Measurements from ENCODE around the gene CBX8. TPM values are rescaled to one million over a fixed set of nuclear protein-coding genes. Genes with fewer than 3 reads are reported as not detected.
"Not testable (repeated sequence)": the region's sequence is repeated elsewhere in the genome, so short reads cannot be mapped to it uniquely, and the experiment has no call there.

CBX8 gene
- total RNA-seq, 4 donors from 2014 or later = 1.7 to 7.5 (median 2.6) TPM

DNA sequence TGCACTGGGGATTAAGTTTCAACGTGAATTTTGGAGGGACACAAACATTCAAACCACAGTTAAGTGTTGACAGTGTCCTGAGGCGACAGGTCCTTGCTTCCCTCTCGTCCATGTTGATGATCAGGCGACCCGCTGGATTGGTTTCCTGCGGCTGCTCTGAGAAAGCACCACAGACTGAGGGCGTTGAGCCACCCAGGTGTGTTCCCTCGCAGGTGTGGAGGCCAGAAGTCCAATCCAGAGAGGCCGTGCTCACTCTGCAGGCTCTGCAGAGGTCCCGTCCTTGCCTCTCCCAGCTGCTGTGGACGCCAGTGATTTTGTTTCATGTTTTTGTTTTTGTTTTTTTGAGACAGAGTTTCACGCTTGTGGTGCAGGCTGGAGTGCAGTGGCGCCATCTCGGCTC lies 41.3 kb downstream of the CBX8 start:
- DNase-seq (ENCODE audit: extremely low spot score) = no peak
- peaks cover 0 to 71% (median 11%) of the 10 kb centered on the region in 4 donors for H3K27me3 ChIP-seq
- no peaks in the 10 kb centered on the region for H3K36me3 ChIP-seq
- intact Hi-C loops (cut with DNase I) = no loop called here
- H3K4me1 ChIP-seq = no peaks in the 10 kb centered on the region
- no peak overlapping the region for H3K4me3 ChIP-seq
- TF ChIP-seq POLR2AphosphoS5 (IDR thresholded peaks at IDR 0.05) (no peak), EP300 (IDR thresholded peaks at IDR 0.05) (no peak), POLR2A (IDR thresholded peaks at IDR 0.05; ENCODE audit: low read depth) (no peak)
- TF ChIP-seq, protein P1, sequence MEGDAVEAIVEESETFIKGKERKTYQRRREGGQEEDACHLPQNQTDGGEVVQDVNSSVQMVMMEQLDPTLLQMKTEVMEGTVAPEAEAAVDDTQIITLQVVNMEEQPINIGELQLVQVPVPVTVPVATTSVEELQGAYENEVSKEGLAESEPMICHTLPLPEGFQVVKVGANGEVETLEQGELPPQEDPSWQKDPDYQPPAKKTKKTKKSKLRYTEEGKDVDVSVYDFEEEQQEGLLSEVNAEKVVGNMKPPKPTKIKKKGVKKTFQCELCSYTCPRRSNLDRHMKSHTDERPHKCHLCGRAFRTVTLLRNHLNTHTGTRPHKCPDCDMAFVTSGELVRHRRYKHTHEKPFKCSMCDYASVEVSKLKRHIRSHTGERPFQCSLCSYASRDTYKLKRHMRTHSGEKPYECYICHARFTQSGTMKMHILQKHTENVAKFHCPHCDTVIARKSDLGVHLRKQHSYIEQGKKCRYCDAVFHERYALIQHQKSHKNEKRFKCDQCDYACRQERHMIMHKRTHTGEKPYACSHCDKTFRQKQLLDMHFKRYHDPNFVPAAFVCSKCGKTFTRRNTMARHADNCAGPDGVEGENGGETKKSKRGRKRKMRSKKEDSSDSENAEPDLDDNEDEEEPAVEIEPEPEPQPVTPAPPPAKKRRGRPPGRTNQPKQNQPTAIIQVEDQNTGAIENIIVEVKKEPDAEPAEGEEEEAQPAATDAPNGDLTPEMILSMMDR (IDR thresholded peaks at IDR 0.05) = no peak
- no peaks in the 10 kb centered on the region for H3K9me3 ChIP-seq
- no peak overlapping the region for H3K27ac ChIP-seq (replicated peaks in 1 of 4)
- WGBS = 91% methylated on average over 14 of the region's 14 CpGs

DNA sequence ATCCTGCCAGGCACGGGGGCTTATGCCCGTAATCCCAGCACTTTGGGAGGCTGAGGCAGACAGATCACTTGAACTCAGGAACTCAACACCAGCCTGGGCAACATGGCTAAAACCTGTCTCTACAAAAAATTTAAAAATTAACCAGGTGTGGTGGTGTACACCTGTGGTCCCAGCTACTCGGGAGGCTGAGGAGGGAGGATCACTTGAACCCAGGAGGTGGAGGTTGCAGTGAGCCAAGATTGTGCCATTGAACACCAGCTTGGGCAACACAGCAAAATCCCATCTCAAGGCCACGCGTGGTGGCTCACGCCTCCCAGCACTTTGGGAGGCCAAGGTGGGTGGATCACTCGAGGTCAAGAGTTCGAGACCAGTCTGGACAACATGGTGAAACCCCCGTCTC lies 42.0 kb downstream of the CBX8 start:
- WGBS = 93% methylated on average over 7 of the region's 9 CpGs
- intact Hi-C loops (cut with DNase I); H3K36me3 ChIP-seq; H3K27ac ChIP-seq (replicated peaks in 1 of 4); H3K4me3 ChIP-seq; H3K4me1 ChIP-seq; H3K9me3 ChIP-seq; DNase-seq (ENCODE audit: extremely low spot score): not testable (repeated sequence)
- peaks cover 0 to 77% (median 14%) of the 10 kb centered on the region in 4 donors for H3K27me3 ChIP-seq

DNA sequence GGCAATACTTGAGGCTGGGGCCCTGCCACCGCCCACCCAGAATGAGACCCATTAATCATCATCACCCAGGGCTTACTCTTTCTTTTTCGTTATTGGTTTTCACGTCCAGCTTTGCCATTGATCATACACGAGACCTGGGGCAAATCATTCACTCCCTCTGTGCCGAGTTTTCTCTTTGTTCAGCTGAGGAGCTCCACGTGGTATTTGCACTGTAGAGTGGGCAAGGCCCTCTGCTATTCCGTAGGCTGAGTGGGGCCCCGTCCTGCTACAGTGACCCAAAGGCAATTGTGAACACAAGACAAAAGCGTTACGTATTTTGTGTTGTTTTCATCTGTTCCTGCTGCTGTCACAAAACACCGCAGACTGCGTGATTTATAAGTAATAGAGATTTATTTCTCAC lies 42.5 kb downstream of the CBX8 start:
- DNase-seq (ENCODE audit: extremely low spot score) = no peak
- H3K36me3 ChIP-seq = no peaks in the 10 kb centered on the region
- H3K9me3 ChIP-seq = no peaks in the 10 kb centered on the region
- H3K27me3 ChIP-seq = peaks cover 0 to 83% (median 19%) of the 10 kb centered on the region in 4 donors
- TF ChIP-seq, protein P1 (IDR thresholded peaks at IDR 0.05) = no peak
- TF ChIP-seq POLR2A (IDR thresholded peaks at IDR 0.05; ENCODE audit: low read depth) (no peak), EP300 (IDR thresholded peaks at IDR 0.05) (no peak), POLR2AphosphoS5 (IDR thresholded peaks at IDR 0.05) (no peak)
- H3K4me3 ChIP-seq = no peak overlapping the region
- 86% methylated on average over 12 of the region's 12 CpGs for whole genome bisulfite sequencing
- intact Hi-C loops (cut with DNase I) = no loop called here
- no peak overlapping the region for H3K27ac ChIP-seq (replicated peaks in 1 of 4)
- no peaks in the 10 kb centered on the region for H3K4me1 ChIP-seq

DNA sequence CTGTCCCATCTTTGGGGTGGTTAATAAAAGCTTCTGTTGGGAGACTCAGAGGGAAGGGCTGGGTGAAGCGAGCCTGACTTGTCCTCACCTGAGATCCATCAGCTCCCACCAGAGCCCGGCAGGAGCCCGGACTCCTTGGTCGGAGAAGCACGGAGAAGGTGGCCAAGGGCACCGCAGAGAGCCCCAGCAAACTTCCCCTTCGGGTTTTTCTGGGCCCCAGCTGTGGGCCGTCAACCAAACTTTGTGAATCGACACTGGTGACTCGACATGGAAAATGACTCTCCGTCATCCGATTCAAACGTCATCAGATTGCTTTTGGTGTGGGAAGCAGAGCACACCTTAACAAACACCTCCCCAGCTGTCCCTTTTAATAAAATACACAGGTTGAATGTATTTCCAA lies 44.7 kb downstream of the CBX8 start:
- intact Hi-C loops (cut with DNase I) = no loop called here
- Histone ChIP-seq H3K4me1 (peaks cover 5 to 14% (median 13%) of the 10 kb centered on the region in 4 donors), H3K9me3 (no peaks in the 10 kb centered on the region), H3K27ac (replicated peaks in 1 of 4) (no peak overlapping the region), H3K36me3 (no peaks in the 10 kb centered on the region), H3K4me3 (no peak overlapping the region), H3K27me3 (peaks cover 0 to 92% (median 38%) of the 10 kb centered on the region in 4 donors)
- DNase-seq (ENCODE audit: extremely low spot score) = no peak
- TF ChIP-seq POLR2AphosphoS5 (IDR thresholded peaks at IDR 0.05) (no peak), POLR2A (IDR thresholded peaks at IDR 0.05; ENCODE audit: low read depth) (no peak), EP300 (IDR thresholded peaks at IDR 0.05) (no peak)
- TF ChIP-seq, protein P1 (IDR thresholded peaks at IDR 0.05) = no peak
- WGBS = 67% methylated on average over 13 of the region's 13 CpGs

DNA sequence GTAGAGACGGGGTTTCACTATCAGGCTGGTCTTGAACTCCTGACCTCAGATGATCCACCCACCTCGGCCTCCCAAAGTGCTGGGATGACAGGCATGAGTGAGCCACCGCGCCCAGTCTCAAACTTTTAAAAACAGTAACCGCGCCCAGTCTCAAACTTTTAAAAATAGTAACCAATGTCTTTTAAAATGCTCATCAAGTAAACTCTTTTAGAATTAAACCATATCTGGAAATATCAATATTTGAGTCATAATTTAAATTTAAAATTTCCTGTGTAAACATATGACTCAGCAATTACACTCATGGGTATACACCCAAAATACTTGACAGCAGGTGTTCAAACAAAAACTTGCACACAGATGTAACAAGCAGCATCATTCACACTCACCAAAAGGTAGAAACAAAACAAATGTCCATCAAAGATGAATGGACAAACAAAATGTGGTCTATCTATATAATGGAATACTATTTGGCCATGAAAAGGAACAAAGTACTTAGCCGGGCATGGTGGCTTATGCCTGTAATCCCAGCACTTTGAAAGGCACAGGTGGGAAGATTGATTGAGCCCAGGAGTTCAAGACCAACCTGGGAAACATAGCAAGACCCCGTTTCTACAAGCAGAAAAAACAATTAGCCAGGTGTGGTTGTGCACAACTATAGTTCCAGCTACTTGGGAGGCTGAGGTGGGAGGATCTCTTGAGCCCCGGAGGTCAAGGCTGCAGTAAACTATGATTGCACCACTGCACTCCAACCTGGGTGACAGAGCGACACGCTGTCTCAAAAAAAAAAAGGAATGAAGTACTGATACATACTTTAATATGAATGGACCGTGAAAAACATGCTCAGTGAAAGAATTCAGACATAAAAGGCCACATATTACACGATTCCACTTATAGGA lies 46.0 kb downstream of the CBX8 start:
- H3K4me1 ChIP-seq = peaks cover 5 to 18% (median 17%) of the 10 kb centered on the region in 4 donors
- no peak for TF ChIP-seq EP300 (IDR thresholded peaks at IDR 0.05)
- no peak overlapping the region for H3K4me3 ChIP-seq
- no peak overlapping the region for H3K27ac ChIP-seq (replicated peaks in 1 of 4)
- WGBS = 80% methylated on average over 13 of the region's 13 CpGs
- intact Hi-C loops (cut with DNase I) = no loop called here
- no peak for DNase-seq (ENCODE audit: extremely low spot score)
- peaks cover 0 to 91% (median 49%) of the 10 kb centered on the region in 4 donors for H3K27me3 ChIP-seq
- H3K9me3 ChIP-seq = no peaks in the 10 kb centered on the region
- no peaks in the 10 kb centered on the region for H3K36me3 ChIP-seq
